ENCODE data around the gene TENT5C.

TENT5C gene

GRCh38 chr1:117632269-117633067 is 26.6 kb downstream of the TENT5C start:
- TF ChIP-seq ZNF8 (CRISPR knock-in tag; IDR thresholded peaks at IDR 0.05) (no peak), TOX (CRISPR knock-in tag; IDR thresholded peaks at IDR 0.05; ENCODE audit: borderline replicate concordance) (no peak), ZC3H10 (CRISPR knock-in tag; IDR thresholded peaks at IDR 0.05) (no peak), PATZ1 (CRISPR knock-in tag; IDR thresholded peaks at IDR 0.05; ENCODE audit: borderline replicate concordance) (no peak), CSRNP3 (CRISPR knock-in tag; IDR thresholded peaks at IDR 0.05) (no peak), TSHZ2 (CRISPR knock-in tag; IDR thresholded peaks at IDR 0.05) (no peak), CREB5 (CRISPR knock-in tag; IDR thresholded peaks at IDR 0.05; ENCODE audit: low read depth) (no peak), RARB (CRISPR knock-in tag; IDR thresholded peaks at IDR 0.05) (no peak), ZNF70 (CRISPR knock-in tag; IDR thresholded peaks at IDR 0.05) (no peak), ZFP30 (CRISPR knock-in tag; IDR thresholded peaks at IDR 0.05) (no peak), CSDC2 (CRISPR knock-in tag; IDR thresholded peaks at IDR 0.05) (no peak), BACH2 (CRISPR knock-in tag; IDR thresholded peaks at IDR 0.05; ENCODE audit: borderline replicate concordance) (no peak), ZNF565 (CRISPR knock-in tag; conservative IDR thresholded peaks at IDR 0.05; ENCODE audit: low read depth) (no peak), TCF4 (CRISPR knock-in tag; IDR thresholded peaks at IDR 0.05; ENCODE audit: borderline replicate concordance) (no peak)
- ATAC-seq = no peak

- ATAC-seq = no peak
- no peak for TF ChIP-seq ZFP3 (CRISPR knock-in tag; IDR thresholded peaks at IDR 0.05)
- no peak for TF ChIP-seq TOX (CRISPR knock-in tag; IDR thresholded peaks at IDR 0.05; ENCODE audit: borderline replicate concordance)
- no peak for TF ChIP-seq CREB5 (CRISPR knock-in tag; IDR thresholded peaks at IDR 0.05; ENCODE audit: low read depth)
- TF ChIP-seq TSHZ2 (CRISPR knock-in tag; IDR thresholded peaks at IDR 0.05) = no peak
- TF ChIP-seq PPARA (CRISPR knock-in tag; IDR thresholded peaks at IDR 0.05; ENCODE audit: borderline replicate concordance) = no peak
- TF ChIP-seq ISL1 (CRISPR knock-in tag; IDR thresholded peaks at IDR 0.05) = no peak
- no peak for TF ChIP-seq ESRRG (CRISPR knock-in tag; IDR thresholded peaks at IDR 0.05)
- no peak for TF ChIP-seq ZNF565 (CRISPR knock-in tag; conservative IDR thresholded peaks at IDR 0.05; ENCODE audit: low read depth)
- no peak for TF ChIP-seq SNAI2 (CRISPR knock-in tag; IDR thresholded peaks at IDR 0.05)
- TF ChIP-seq TCF4 (CRISPR knock-in tag; IDR thresholded peaks at IDR 0.05; ENCODE audit: borderline replicate concordance) = no peak
- no peak for TF ChIP-seq POU6F1 (CRISPR knock-in tag; IDR thresholded peaks at IDR 0.05; ENCODE audit: borderline replicate concordance, low read depth)
- no peak for TF ChIP-seq ARNTL (CRISPR knock-in tag; IDR thresholded peaks at IDR 0.05; ENCODE audit: borderline replicate concordance, low read depth)
- no peak for TF ChIP-seq OSR1 (CRISPR knock-in tag; IDR thresholded peaks at IDR 0.05)
These were observed 27.2 kb downstream of the TENT5C start for GRCh38 chr1:117633068-117633345.

Measured in SK-N-SH treated with all-trans-retinoic acid at 6 μM for 48 hours (cell line).